ENCODE results near the gene DERA.

- TF ChIP-seq, protein P1, sequence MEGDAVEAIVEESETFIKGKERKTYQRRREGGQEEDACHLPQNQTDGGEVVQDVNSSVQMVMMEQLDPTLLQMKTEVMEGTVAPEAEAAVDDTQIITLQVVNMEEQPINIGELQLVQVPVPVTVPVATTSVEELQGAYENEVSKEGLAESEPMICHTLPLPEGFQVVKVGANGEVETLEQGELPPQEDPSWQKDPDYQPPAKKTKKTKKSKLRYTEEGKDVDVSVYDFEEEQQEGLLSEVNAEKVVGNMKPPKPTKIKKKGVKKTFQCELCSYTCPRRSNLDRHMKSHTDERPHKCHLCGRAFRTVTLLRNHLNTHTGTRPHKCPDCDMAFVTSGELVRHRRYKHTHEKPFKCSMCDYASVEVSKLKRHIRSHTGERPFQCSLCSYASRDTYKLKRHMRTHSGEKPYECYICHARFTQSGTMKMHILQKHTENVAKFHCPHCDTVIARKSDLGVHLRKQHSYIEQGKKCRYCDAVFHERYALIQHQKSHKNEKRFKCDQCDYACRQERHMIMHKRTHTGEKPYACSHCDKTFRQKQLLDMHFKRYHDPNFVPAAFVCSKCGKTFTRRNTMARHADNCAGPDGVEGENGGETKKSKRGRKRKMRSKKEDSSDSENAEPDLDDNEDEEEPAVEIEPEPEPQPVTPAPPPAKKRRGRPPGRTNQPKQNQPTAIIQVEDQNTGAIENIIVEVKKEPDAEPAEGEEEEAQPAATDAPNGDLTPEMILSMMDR (tag by site-specific recombination; IDR thresholded peaks at IDR 0.05) = no peak
- TF ChIP-seq RBAK (tag by site-specific recombination; IDR thresholded peaks at IDR 0.05) = no peak
- TF ChIP-seq ZNF24 (tag by site-specific recombination; IDR thresholded peaks at IDR 0.05) = no peak
- no peak for TF ChIP-seq ZNF645 (tag by site-specific recombination; IDR thresholded peaks at IDR 0.05)
- TF ChIP-seq ZNF610 (tag by site-specific recombination; IDR thresholded peaks at IDR 0.05; ENCODE audit: borderline replicate concordance) = no peak
- TF ChIP-seq, protein P2, sequence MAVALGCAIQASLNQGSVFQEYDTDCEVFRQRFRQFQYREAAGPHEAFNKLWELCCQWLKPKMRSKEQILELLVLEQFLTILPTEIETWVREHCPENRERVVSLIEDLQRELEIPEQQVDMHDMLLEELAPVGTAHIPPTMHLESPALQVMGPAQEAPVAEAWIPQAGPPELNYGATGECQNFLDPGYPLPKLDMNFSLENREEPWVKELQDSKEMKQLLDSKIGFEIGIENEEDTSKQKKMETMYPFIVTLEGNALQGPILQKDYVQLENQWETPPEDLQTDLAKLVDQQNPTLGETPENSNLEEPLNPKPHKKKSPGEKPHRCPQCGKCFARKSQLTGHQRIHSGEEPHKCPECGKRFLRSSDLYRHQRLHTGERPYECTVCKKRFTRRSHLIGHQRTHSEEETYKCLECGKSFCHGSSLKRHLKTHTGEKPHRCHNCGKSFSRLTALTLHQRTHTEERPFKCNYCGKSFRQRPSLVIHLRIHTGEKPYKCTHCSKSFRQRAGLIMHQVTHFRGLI (tag by site-specific recombination; IDR thresholded peaks at IDR 0.05) = no peak
- TF ChIP-seq ZNF274 (IDR thresholded peaks at IDR 0.05; ENCODE audit: low read length) = no peak
- TF ChIP-seq ZNF274 (tag by site-specific recombination; IDR thresholded peaks at IDR 0.05; ENCODE audit: borderline replicate concordance) = no peak
- no peak for TF ChIP-seq ZNF16 (tag by site-specific recombination; IDR thresholded peaks at IDR 0.05; ENCODE audit: low read depth)
- no peak for TF ChIP-seq ZBTB7A (tag by site-specific recombination; IDR thresholded peaks at IDR 0.05; ENCODE audit: low read depth)
- no peak for TF ChIP-seq ZNF426 (tag by site-specific recombination; IDR thresholded peaks at IDR 0.05)
- no peak for TF ChIP-seq ZNF76 (tag by site-specific recombination; IDR thresholded peaks at IDR 0.05; ENCODE audit: borderline replicate concordance, low read depth)
- no peak for TF ChIP-seq ZNF175 (tag by site-specific recombination; IDR thresholded peaks at IDR 0.05)
- TF ChIP-seq, protein P3, sequence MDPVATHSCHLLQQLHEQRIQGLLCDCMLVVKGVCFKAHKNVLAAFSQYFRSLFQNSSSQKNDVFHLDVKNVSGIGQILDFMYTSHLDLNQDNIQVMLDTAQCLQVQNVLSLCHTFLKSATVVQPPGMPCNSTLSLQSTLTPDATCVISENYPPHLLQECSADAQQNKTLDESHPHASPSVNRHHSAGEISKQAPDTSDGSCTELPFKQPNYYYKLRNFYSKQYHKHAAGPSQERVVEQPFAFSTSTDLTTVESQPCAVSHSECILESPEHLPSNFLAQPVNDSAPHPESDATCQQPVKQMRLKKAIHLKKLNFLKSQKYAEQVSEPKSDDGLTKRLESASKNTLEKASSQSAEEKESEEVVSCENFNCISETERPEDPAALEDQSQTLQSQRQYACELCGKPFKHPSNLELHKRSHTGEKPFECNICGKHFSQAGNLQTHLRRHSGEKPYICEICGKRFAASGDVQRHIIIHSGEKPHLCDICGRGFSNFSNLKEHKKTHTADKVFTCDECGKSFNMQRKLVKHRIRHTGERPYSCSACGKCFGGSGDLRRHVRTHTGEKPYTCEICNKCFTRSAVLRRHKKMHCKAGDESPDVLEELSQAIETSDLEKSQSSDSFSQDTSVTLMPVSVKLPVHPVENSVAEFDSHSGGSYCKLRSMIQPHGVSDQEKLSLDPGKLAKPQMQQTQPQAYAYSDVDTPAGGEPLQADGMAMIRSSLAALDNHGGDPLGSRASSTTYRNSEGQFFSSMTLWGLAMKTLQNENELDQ (tag by site-specific recombination; IDR thresholded peaks at IDR 0.05; ENCODE audit: low read depth) = no peak
- no peak for TF ChIP-seq SETDB1 (IDR thresholded peaks at IDR 0.05; ENCODE audit: insufficient read length, low read length)
These were observed 132.3 kb downstream of the DERA start for GRCh38 chr12:16043480-16043879.

All from HEK293 (cell line).